ENCODE measurements around the gene ALG12.
A peak's percentile ranks its signal among the peaks of the same experiment; 100 is the strongest.

ALG12 gene

GRCh38 chr22:49917974-49918910 is at the start of gene ALG12, which contains the start of gene CRELD2:
Gene ALG12, minus strand, starts transcription at chr22:49918438. Its CDS starts 4,673 bp downstream, at chr22:49913765.
Gene CRELD2, plus strand, starts transcription at chr22:49918634. Its CDS starts 136 bp downstream, at chr22:49918770.
- DNase-seq (ENCODE audit: low spot score), result peak; percentile 89

GRCh38 chr22:49967706-49968208 is 49.5 kb upstream of the ALG12 start:
- DNase-seq (ENCODE audit: low spot score), result no peak

- no peak for DNase-seq (ENCODE audit: low spot score)
These were observed 48.8 kb upstream of the ALG12 start for GRCh38 chr22:49966774-49967705.

- DNase-seq (ENCODE audit: low spot score), result no peak
These were observed 48.0 kb upstream of the ALG12 start for GRCh38 chr22:49966041-49966773.

DNA sequence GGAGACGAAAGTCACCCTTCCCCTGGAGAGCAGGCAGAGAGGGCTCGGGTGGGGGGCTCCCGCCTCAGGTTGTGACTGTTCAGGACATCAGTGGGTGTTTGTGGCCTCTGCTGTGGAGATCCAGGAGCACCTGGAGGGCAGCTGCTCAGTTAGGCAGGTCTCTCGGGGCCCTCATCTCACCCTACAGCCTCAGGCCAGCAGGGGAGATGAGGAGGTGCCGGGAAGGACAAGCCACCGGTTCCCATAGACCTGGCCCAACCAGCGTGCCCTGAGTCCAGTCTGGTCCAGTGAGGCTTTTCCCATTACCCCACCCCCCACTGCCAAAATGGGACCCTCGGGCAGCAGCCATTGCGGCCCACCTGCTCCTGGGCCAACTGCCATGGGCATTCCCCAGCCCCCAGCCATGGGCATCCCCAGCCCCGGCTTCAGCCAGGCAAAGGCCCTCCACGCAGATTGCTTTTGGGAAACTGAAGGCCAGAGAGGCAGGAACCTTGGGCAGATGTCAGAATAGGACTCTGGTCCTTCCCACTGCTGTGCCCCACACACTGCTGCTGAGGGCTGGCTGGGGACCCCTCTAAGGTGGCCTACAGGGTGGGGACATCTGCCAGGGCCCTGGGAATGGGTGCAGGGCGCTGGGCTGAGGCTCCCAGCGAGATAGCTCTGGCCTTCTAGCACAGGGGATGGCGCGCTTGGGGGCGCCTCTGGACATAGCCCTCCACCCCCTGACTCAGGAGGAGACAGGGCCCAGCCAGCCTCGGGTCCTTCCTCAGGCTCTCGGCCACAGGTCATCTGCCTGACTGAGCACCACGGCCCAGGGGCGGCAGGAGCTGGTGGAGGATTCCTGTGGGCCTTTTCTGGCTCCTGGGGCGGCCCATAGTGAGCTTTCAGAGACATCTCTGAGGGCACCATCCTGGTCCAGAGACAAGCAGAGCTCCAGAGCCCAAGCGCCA is 47.1 kb upstream of the ALG12 start:
- DNase-seq (ENCODE audit: low spot score), result no peak

- DNase-seq (ENCODE audit: low spot score), result no peak
These were observed 46.2 kb upstream of the ALG12 start for GRCh38 chr22:49964136-49965090.

DNA sequence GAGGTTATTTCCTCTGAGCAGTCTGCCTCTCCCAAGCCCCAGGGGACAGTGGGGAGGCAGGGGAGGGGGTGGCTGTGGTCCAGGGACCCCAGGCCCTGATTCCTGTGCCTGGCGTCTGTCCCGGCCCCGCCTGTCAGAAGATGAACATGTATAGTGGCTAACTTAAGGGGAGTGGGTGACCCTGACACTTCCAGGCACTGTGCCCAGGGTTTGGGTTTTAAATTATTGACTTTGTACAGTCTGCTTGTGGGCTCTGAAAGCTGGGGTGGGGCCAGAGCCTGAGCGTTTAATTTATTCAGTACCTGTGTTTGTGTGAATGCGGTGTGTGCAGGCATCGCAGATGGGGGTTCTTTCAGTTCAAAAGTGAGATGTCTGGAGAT is 45.4 kb upstream of the ALG12 start:
- no peak for DNase-seq (ENCODE audit: low spot score)

DNA sequence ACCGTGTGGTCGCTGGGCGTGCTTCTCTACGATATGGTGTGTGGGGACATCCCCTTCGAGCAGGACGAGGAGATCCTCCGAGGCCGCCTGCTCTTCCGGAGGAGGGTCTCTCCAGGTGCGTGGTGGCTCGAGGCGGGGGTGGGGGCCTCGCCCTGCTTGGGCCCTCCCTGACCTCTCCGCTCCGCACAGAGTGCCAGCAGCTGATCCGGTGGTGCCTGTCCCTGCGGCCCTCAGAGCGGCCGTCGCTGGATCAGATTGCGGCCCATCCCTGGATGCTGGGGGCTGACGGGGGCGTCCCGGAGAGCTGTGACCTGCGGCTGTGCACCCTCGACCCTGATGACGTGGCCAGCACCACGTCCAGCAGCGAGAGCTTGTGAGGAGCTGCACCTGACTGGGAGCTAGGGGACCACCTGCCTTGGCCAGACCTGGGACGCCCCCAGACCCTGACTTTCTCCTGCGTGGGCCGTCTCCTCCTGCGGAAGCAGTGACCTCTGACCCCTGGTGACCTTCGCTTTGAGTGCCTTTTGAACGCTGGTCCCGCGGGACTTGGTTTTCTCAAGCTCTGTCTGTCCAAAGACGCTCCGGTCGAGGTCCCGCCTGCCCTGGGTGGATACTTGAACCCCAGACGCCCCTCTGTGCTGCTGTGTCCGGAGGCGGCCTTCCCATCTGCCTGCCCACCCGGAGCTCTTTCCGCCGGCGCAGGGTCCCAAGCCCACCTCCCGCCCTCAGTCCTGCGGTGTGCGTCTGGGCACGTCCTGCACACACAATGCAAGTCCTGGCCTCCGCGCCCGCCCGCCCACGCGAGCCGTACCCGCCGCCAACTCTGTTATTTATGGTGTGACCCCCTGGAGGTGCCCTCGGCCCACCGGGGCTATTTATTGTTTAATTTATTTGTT is 44.8 kb upstream of the ALG12 start:
- no peak for DNase-seq (ENCODE audit: low spot score)

- DNase-seq (ENCODE audit: low spot score), result peak; percentile 85
These were observed 43.9 kb upstream of the ALG12 start for GRCh38 chr22:49962012-49962750.

DNA sequence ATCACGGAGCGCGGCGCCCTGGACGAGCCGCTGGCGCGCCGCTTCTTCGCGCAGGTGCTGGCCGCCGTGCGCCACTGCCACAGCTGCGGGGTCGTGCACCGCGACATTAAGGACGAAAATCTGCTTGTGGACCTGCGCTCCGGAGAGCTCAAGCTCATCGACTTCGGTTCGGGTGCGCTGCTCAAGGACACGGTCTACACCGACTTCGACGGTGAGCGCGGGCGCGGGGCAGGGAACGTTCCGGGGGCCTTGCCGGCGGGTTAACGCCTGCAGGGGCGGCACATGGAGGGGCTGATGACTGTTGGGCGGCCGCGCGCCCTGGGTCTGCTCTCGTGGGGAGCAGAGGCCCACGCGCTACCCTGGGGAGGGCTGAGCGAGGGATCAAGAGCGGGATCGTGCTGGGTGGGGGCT is 43.4 kb upstream of the ALG12 start:
- no peak for DNase-seq (ENCODE audit: low spot score)

GRCh38 chr22:49961005-49961600 is 42.9 kb upstream of the ALG12 start:
- peak; percentile 37 for DNase-seq (ENCODE audit: low spot score)

DNA sequence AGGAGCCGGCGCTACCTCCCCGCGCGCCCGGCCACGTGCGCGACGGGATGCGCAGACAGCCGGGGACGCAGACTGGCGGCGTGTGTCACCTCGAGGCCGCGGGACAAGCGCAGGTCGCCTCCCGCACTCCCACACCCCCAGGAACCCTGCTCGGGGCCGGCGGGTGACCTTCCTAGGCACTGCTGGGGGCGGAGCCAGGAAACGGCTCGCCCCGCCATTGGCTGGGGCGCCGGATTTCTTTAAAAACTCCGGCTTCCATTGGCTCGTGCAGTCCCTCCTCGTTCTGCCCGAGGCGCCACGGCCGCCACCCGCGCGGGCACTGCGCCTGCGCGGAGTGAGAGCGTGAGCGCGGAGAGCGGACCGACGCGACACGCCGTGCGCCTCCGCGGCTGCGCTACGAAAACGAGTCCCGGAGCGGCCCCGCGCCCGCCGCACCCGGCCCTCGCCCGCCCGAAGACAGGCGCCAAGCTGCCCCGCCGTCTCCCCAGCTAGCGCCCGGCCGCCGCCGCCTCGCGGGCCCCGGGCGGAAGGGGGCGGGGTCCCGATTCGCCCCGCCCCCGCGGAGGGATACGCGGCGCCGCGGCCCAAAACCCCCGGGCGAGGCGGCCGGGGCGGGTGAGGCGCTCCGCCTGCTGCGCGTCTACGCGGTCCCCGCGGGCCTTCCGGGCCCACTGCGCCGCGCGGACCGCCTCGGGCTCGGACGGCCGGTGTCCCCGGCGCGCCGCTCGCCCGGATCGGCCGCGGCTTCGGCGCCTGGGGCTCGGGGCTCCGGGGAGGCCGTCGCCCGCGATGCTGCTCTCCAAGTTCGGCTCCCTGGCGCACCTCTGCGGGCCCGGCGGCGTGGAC is 42.1 kb upstream of the ALG12 start, which contains the start of gene PIM3:
TSS of gene PIM3 (plus strand) at position 614 of the 846 bp plus-strand sequence. CDS start at position 790, 176 bp downstream.
- DNase-seq (ENCODE audit: low spot score), result peak; percentile 89

GRCh38 chr22:49959782-49960158 is 41.5 kb upstream of the ALG12 start:
- peak; percentile 42 for DNase-seq (ENCODE audit: low spot score)

GRCh38 chr22:49958931-49959781 is 40.9 kb upstream of the ALG12 start:
- no peak for DNase-seq (ENCODE audit: low spot score)

- no peak for DNase-seq (ENCODE audit: low spot score)
These were observed 40.2 kb upstream of the ALG12 start for GRCh38 chr22:49958366-49958921.

Data from RKO (cell line).